ENCODE data around the gene TAOK3.

TAOK3 gene

GRCh38 chr12:118151755-118152154 lies 221.0 kb downstream of the TAOK3 start:
- Histone ChIP-seq H3K27ac (ENCODE audit: low read depth, low read length) (no peak overlapping the region), H3K27me3 (ENCODE audit: low read length) (no peaks in the 10 kb centered on the region), H3K79me2 (ENCODE audit: insufficient read depth, low read length) (no peaks in the 10 kb centered on the region), H3K4me2 (ENCODE audit: low read depth, low read length, poor library complexity, severe bottlenecking) (no peak overlapping the region), H3K9ac (ENCODE audit: low read length) (no peak overlapping the region), H3K9me2 (replicated peaks; ENCODE audit: insufficient read depth, low read length) (no peaks in the 10 kb centered on the region), H3K9me3 (ENCODE audit: insufficient read depth, low read length) (no peaks in the 10 kb centered on the region), H2AFZ (ENCODE audit: low read depth, low read length, severe bottlenecking) (no peak overlapping the region), H3K36me3 (ENCODE audit: low read length) (peaks cover 2% of the 10 kb centered on the region; the same call in 1 of the 2 replicates), H3K4me3 (ENCODE audit: insufficient read depth, low read length, poor library complexity, severe bottlenecking) (no peak overlapping the region), H3F3A (ENCODE audit: insufficient read depth) (peaks cover 4% of the 10 kb centered on the region; the same call in 1 of the 2 replicates), H4K20me1 (ENCODE audit: low read depth, low read length) (no peaks in the 10 kb centered on the region)
- TF ChIP-seq CTCF (IDR thresholded peaks at IDR 0.05; ENCODE audit: insufficient read depth, low read length, poor library complexity, severe bottlenecking) = no peak
- TF ChIP-seq EZH2phosphoT487 (conservative IDR thresholded peaks at IDR 0.05; ENCODE audit: low read length) = no peak

- H3K4me3 ChIP-seq (ENCODE audit: insufficient read depth, low read length, poor library complexity, severe bottlenecking) = no peak overlapping the region
- no peak for TF ChIP-seq EZH2phosphoT487 (conservative IDR thresholded peaks at IDR 0.05; ENCODE audit: low read length)
- TF ChIP-seq CTCF (IDR thresholded peaks at IDR 0.05; ENCODE audit: insufficient read depth, low read length, poor library complexity, severe bottlenecking) = no peak
These were observed 222.1 kb downstream of the TAOK3 start for GRCh38 chr12:118150625-118151024.

GRCh38 chr12:118148287-118148686 lies 224.4 kb downstream of the TAOK3 start:
- TF ChIP-seq EZH2phosphoT487 (conservative IDR thresholded peaks at IDR 0.05; ENCODE audit: low read length) = no peak
- TF ChIP-seq CTCF (IDR thresholded peaks at IDR 0.05; ENCODE audit: insufficient read depth, low read length, poor library complexity, severe bottlenecking) = no peak
- Histone ChIP-seq H3K4me2 (ENCODE audit: low read depth, low read length, poor library complexity, severe bottlenecking) (no peak overlapping the region), H3K9me2 (replicated peaks; ENCODE audit: insufficient read depth, low read length) (no peaks in the 10 kb centered on the region), H3K36me3 (ENCODE audit: low read length) (peaks cover 2% of the 10 kb centered on the region; the same call in 1 of the 2 replicates), H4K20me1 (ENCODE audit: low read depth, low read length) (no peaks in the 10 kb centered on the region), H3K4me3 (ENCODE audit: insufficient read depth, low read length, poor library complexity, severe bottlenecking) (no peak overlapping the region), H3F3A (ENCODE audit: insufficient read depth) (0 out of 2 replicates have a peak, but pooled peaks cover 4% of the 10 kb centered on the region), H2AFZ (ENCODE audit: low read depth, low read length, severe bottlenecking) (no peak overlapping the region), H3K9me3 (ENCODE audit: insufficient read depth, low read length) (no peaks in the 10 kb centered on the region), H3K79me2 (ENCODE audit: insufficient read depth, low read length) (no peaks in the 10 kb centered on the region), H3K27ac (ENCODE audit: low read depth, low read length) (no peak overlapping the region), H3K27me3 (ENCODE audit: low read length) (no peaks in the 10 kb centered on the region), H3K9ac (ENCODE audit: low read length) (no peak overlapping the region)

More at GRCh38 chr12:118150625-118151024, 222.1 kb downstream of the TAOK3 start:
- H3K79me2 ChIP-seq (ENCODE audit: insufficient read depth, low read length) = no peaks in the 10 kb centered on the region
- peaks cover 4% of the 10 kb centered on the region; the same call in 1 of the 2 replicates for H3F3A ChIP-seq (ENCODE audit: insufficient read depth)
- no peaks in the 10 kb centered on the region for H3K27me3 ChIP-seq (ENCODE audit: low read length)
- H3K36me3 ChIP-seq (ENCODE audit: low read length) = peaks cover 2% of the 10 kb centered on the region; the same call in 1 of the 2 replicates
- no peak overlapping the region for H2AFZ ChIP-seq (ENCODE audit: low read depth, low read length, severe bottlenecking)
- no peaks in the 10 kb centered on the region for H3K9me3 ChIP-seq (ENCODE audit: insufficient read depth, low read length)
- H3K4me2 ChIP-seq (ENCODE audit: low read depth, low read length, poor library complexity, severe bottlenecking) = no peak overlapping the region
- H3K9ac ChIP-seq (ENCODE audit: low read length) = no peak overlapping the region
- H3K9me2 ChIP-seq (replicated peaks; ENCODE audit: insufficient read depth, low read length) = no peaks in the 10 kb centered on the region
- no peaks in the 10 kb centered on the region for H4K20me1 ChIP-seq (ENCODE audit: low read depth, low read length)
- H3K27ac ChIP-seq (ENCODE audit: low read depth, low read length) = no peak overlapping the region

Data from SU-DHL-6 (cell line).